Measurements from ENCODE around the gene GRID2. TPM values are rescaled to one million over a fixed set of nuclear protein-coding genes. Genes with fewer than 3 reads are reported as not detected.

The GRID2 gene
- polyA plus RNA-seq, 1 donor from 2014 or later: 14.9 TPM

DNA sequence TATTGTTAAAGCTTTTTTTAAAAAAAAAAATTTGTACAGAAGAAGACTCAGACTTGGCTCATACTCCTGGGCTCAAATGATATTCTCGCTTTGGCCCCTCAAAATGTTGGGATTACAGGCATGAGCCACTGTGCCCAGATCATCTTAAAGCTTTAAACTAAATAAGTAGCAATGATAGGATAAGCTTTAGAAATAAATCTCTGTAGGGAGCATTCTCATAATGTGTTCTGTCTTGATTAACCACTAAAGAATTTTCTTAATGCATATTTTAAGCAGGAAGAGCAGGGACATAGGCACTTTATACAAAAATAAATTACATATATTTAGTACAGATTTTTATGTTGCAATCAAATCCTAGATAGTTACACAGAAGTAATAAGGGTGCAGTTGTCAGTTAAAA, 667.2 kb downstream of the GRID2 start:
- Histone ChIP-seq H4K20me1 (ENCODE audit: insufficient read depth) (no peaks in the 10 kb centered on the region), H3K79me2 (replicated peaks; ENCODE audit: insufficient read depth, low read length) (no peaks in the 10 kb centered on the region), H3K4me3 (ENCODE audit: low read length) (no peak overlapping the region), H3K27me3 (ENCODE audit: insufficient read depth, low read depth, low read length) (no peaks in the 10 kb centered on the region), H3K27ac (ENCODE audit: low read length) (no peak overlapping the region), H3K36me3 (ENCODE audit: insufficient read depth, low read length) (no peaks in the 10 kb centered on the region), H3K4me2 (ENCODE audit: low read length) (no peak overlapping the region), H3K9me3 (ENCODE audit: low read length) (no peaks in the 10 kb centered on the region), H3K9me2 (ENCODE audit: insufficient read depth, low read length) (no peaks in the 10 kb centered on the region), H3K9ac (ENCODE audit: low read length) (no peak overlapping the region), H3F3A (ENCODE audit: insufficient read depth, low read length, poor library complexity, severe bottlenecking) (no peaks in the 10 kb centered on the region), H2AFZ (ENCODE audit: low read depth, low read length) (no peak overlapping the region)
- TF ChIP-seq MXI1 (conservative IDR thresholded peaks at IDR 0.05; ENCODE audit: poor library complexity, severe bottlenecking): no peak
- no peak for TF ChIP-seq RAD21 (conservative IDR thresholded peaks at IDR 0.05)
- TF ChIP-seq TAF1 (IDR thresholded peaks at IDR 0.05; ENCODE audit: low read depth): no peak
- TF ChIP-seq SMC3 (conservative IDR thresholded peaks at IDR 0.05; ENCODE audit: poor library complexity): no peak
- TF ChIP-seq EP300 (conservative IDR thresholded peaks at IDR 0.05; ENCODE audit: poor library complexity, severe bottlenecking): no peak
- TF ChIP-seq EZH2 (IDR thresholded peaks at IDR 0.05; ENCODE audit: borderline replicate concordance, insufficient read depth, low read length, poor library complexity, severe bottlenecking): no peak
- TF ChIP-seq CTCF (IDR thresholded peaks at IDR 0.05; ENCODE audit: poor library complexity, severe bottlenecking): no peak
- TF ChIP-seq, protein P1, sequence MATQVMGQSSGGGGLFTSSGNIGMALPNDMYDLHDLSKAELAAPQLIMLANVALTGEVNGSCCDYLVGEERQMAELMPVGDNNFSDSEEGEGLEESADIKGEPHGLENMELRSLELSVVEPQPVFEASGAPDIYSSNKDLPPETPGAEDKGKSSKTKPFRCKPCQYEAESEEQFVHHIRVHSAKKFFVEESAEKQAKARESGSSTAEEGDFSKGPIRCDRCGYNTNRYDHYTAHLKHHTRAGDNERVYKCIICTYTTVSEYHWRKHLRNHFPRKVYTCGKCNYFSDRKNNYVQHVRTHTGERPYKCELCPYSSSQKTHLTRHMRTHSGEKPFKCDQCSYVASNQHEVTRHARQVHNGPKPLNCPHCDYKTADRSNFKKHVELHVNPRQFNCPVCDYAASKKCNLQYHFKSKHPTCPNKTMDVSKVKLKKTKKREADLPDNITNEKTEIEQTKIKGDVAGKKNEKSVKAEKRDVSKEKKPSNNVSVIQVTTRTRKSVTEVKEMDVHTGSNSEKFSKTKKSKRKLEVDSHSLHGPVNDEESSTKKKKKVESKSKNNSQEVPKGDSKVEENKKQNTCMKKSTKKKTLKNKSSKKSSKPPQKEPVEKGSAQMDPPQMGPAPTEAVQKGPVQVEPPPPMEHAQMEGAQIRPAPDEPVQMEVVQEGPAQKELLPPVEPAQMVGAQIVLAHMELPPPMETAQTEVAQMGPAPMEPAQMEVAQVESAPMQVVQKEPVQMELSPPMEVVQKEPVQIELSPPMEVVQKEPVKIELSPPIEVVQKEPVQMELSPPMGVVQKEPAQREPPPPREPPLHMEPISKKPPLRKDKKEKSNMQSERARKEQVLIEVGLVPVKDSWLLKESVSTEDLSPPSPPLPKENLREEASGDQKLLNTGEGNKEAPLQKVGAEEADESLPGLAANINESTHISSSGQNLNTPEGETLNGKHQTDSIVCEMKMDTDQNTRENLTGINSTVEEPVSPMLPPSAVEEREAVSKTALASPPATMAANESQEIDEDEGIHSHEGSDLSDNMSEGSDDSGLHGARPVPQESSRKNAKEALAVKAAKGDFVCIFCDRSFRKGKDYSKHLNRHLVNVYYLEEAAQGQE (IDR thresholded peaks at IDR 0.05; ENCODE audit: borderline replicate concordance): no peak
- no peak for TF ChIP-seq POLR2AphosphoS5 (IDR thresholded peaks at IDR 0.05)

DNA sequence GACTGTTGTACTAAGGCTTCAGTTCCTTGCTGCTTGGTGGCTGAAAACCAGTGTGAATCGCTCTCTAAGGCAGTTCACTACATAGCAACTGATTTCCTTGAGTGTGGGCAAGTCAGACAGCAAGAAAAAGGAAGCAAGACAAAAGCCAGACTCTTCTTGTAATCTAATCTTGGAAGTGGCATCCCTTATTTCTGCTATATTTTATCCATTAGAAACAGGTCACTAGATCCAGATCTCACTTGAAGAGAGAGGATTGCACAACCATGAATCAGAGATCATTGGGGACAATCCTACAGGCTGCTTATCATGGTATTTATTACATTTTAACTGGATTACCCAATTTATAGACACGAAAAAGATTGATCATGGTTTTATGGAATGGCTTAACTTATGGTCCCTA, 684.5 kb downstream of the GRID2 start:
- H3K27me3 ChIP-seq (ENCODE audit: insufficient read depth, low read depth, low read length): no peaks in the 10 kb centered on the region
- TF ChIP-seq CTCF (IDR thresholded peaks at IDR 0.05; ENCODE audit: poor library complexity, severe bottlenecking) (no peak), POLR2AphosphoS5 (IDR thresholded peaks at IDR 0.05) (no peak), EZH2 (IDR thresholded peaks at IDR 0.05; ENCODE audit: borderline replicate concordance, insufficient read depth, low read length, poor library complexity, severe bottlenecking) (no peak), EP300 (conservative IDR thresholded peaks at IDR 0.05; ENCODE audit: poor library complexity, severe bottlenecking) (no peak), SMC3 (conservative IDR thresholded peaks at IDR 0.05; ENCODE audit: poor library complexity) (no peak)
- TF ChIP-seq, protein P1 (IDR thresholded peaks at IDR 0.05; ENCODE audit: borderline replicate concordance): no peak
- no peaks in the 10 kb centered on the region for H3F3A ChIP-seq (ENCODE audit: insufficient read depth, low read length, poor library complexity, severe bottlenecking)
- H3K36me3 ChIP-seq (ENCODE audit: insufficient read depth, low read length): no peaks in the 10 kb centered on the region
- no peak overlapping the region for H3K4me2 ChIP-seq (ENCODE audit: low read length)
- H3K9me3 ChIP-seq (ENCODE audit: low read length): no peaks in the 10 kb centered on the region
- no peaks in the 10 kb centered on the region for H3K9me2 ChIP-seq (ENCODE audit: insufficient read depth, low read length)
- H3K79me2 ChIP-seq (replicated peaks; ENCODE audit: insufficient read depth, low read length): no peaks in the 10 kb centered on the region
- H2AFZ ChIP-seq (ENCODE audit: low read depth, low read length): no peak overlapping the region
- no peak overlapping the region for H3K9ac ChIP-seq (ENCODE audit: low read length)
- no peak overlapping the region for H3K27ac ChIP-seq (ENCODE audit: low read length)
- no peaks in the 10 kb centered on the region for H4K20me1 ChIP-seq (ENCODE audit: insufficient read depth)
- H3K4me3 ChIP-seq (ENCODE audit: low read length): no peak overlapping the region

Measured in neural cell (in vitro differentiated cells).